Measurements from ENCODE around the gene PHLPP1. TPM values are rescaled to one million over a fixed set of nuclear protein-coding genes. Genes with fewer than 3 reads are reported as not detected.

Gene PHLPP1
- total RNA-seq, 2 experiments from 2014 or later, result 6.8 to 7.1 TPM

DNA sequence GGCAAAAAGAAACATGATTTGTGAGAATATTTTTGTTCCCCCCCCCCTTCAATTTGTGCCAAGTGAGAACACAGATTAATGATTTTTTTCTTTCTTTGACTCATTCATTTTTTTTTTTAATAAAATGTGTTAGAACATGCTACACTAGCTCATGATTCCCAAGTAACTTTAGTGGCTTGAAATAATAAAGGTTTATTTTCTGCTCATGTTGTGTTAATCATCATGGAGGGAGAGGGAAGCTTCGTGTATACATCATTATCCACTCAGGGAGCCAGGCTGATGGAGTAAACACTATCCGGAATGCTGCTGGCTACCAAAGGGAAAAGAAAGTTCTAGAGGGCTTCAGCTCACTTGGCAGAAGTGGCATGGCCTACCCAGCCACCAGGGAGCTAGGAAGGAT lies 40.6 kb downstream of the PHLPP1 start:
- Histone ChIP-seq H3K4me1 (ENCODE audit: insufficient read depth, low read length) (no peaks in the 10 kb centered on the region), H3K36me3 (ENCODE audit: insufficient read depth, low read length) (no peaks in the 10 kb centered on the region), H3K27me3 (ENCODE audit: control insufficient read depth in 1 of 2, insufficient read depth in 2 of 2, low read length in 2 of 2) (no peaks in the 10 kb centered on the region), H3K9me3 (ENCODE audit: control insufficient read depth in 1 of 2, insufficient read depth in 1 of 2, low read length in 2 of 2) (no peaks in the 10 kb centered on the region), H3K27ac (ENCODE audit: low read depth in 1 of 2, low read length in 2 of 2) (no peak overlapping the region), H3K4me3 (ENCODE audit: low read length) (no peak overlapping the region)
- Mint-ChIP-seq H3K9me3 (no peaks in the 10 kb centered on the region), H3K27me3 (no peaks in the 10 kb centered on the region), H3K4me3 (no peak overlapping the region), H3K27ac (no peak overlapping the region), H3K36me3 (ENCODE audit: low read depth) (no peaks in the 10 kb centered on the region), H3K4me1 (ENCODE audit: low read depth) (no peaks in the 10 kb centered on the region)
- intact Hi-C loops (cut with DNase I, micrococcal nuclease), result no loop called here
- ATAC-seq (ENCODE audit: poor library complexity) (no peak), DNase-seq (no peak)
- TF ChIP-seq, protein P1, sequence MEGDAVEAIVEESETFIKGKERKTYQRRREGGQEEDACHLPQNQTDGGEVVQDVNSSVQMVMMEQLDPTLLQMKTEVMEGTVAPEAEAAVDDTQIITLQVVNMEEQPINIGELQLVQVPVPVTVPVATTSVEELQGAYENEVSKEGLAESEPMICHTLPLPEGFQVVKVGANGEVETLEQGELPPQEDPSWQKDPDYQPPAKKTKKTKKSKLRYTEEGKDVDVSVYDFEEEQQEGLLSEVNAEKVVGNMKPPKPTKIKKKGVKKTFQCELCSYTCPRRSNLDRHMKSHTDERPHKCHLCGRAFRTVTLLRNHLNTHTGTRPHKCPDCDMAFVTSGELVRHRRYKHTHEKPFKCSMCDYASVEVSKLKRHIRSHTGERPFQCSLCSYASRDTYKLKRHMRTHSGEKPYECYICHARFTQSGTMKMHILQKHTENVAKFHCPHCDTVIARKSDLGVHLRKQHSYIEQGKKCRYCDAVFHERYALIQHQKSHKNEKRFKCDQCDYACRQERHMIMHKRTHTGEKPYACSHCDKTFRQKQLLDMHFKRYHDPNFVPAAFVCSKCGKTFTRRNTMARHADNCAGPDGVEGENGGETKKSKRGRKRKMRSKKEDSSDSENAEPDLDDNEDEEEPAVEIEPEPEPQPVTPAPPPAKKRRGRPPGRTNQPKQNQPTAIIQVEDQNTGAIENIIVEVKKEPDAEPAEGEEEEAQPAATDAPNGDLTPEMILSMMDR (IDR thresholded peaks at IDR 0.05), result no peak
- ChIA-PET POLR2A (no interaction called here), CTCF (no interaction called here)

DNA sequence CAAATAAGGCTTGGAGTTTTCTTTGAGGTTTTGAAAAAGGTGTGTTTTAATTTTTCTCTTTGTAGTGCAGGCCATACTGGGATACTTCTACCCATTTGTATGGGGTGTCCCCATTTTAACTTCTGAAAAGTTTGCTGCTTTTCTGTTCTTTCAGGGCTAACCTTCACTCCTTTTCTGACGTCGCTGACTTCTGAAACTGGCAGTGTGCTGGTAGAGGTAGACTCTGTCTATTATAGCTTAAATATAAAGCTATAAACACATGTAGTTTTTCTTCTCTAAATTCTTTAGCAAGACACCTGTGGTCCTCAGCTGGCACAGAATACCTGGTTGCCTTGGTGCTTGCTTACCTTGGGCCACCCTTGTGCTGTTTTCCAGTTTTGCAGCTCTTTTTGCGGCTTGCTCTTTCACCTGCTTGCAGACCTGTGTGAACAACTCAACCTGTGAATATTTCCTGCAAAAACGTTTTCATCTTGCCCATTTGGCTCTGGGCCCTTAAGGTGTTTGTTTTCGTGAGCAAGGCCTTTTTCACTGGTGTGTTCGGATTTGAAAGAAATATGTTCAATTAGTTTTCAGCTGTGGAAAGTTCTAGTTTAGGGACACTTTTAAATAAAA lies 42.2 kb downstream of the PHLPP1 start:
- DNase-seq (no peak), ATAC-seq (ENCODE audit: poor library complexity) (no peak)
- intact Hi-C loops (cut with DNase I, micrococcal nuclease), result no loop called here
- Histone ChIP-seq H3K27me3 (ENCODE audit: control insufficient read depth in 1 of 2, insufficient read depth in 2 of 2, low read length in 2 of 2) (no peaks in the 10 kb centered on the region), H3K9me3 (ENCODE audit: control insufficient read depth in 1 of 2, insufficient read depth in 1 of 2, low read length in 2 of 2) (no peaks in the 10 kb centered on the region), H3K4me1 (ENCODE audit: insufficient read depth, low read length) (no peaks in the 10 kb centered on the region), H3K27ac (ENCODE audit: low read depth in 1 of 2, low read length in 2 of 2) (no peak overlapping the region), H3K4me3 (ENCODE audit: low read length) (no peak overlapping the region), H3K36me3 (ENCODE audit: insufficient read depth, low read length) (no peaks in the 10 kb centered on the region)
- CTCF ChIA-PET, result no interaction called here
- no peak overlapping the region for H3K4me3 Mint-ChIP-seq
- no peaks in the 10 kb centered on the region for H3K9me3 Mint-ChIP-seq
- TF ChIP-seq, protein P1 (IDR thresholded peaks at IDR 0.05), result no peak
- POLR2A ChIA-PET, result no interaction called here
- H3K4me1 Mint-ChIP-seq (ENCODE audit: low read depth), result no peaks in the 10 kb centered on the region
- H3K36me3 Mint-ChIP-seq (ENCODE audit: low read depth), result no peaks in the 10 kb centered on the region
- no peaks in the 10 kb centered on the region for H3K27me3 Mint-ChIP-seq
- H3K27ac Mint-ChIP-seq, result no peak overlapping the region

DNA sequence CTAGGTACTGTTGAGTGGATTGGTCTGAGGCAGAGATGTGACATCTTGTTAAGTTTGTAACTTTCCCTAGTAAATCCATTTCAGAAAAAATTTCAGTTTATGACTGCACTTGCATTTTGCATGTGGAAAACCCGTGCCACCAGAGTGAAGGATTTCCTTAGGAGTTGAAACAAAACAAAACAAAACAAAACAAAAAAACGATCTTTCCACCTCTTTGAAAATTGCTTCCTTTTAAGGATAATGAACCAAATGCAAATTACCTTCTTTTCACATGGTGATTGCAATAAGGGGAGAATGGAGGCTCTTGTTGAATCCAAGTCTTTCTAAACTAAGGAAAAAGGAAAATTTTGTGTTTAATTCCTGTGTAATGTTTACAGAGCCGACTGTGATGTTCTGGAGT lies 43.2 kb downstream of the PHLPP1 start:
- CTCF ChIA-PET, result interaction anchor here (1.4 kb wide), 1 partner anchor 9 kb away, joined by 3 read pairs; no protein-coding TSS in a partner anchor
- no peaks in the 10 kb centered on the region for H3K4me1 Mint-ChIP-seq (ENCODE audit: low read depth)
- POLR2A ChIA-PET, result no interaction called here
- TF ChIP-seq, protein P1 (IDR thresholded peaks at IDR 0.05), result no peak
- H3K9me3 Mint-ChIP-seq, result no peaks in the 10 kb centered on the region
- no peak overlapping the region for H3K4me3 ChIP-seq (ENCODE audit: low read length)
- H3K36me3 ChIP-seq (ENCODE audit: insufficient read depth, low read length), result no peaks in the 10 kb centered on the region
- H3K27me3 ChIP-seq (ENCODE audit: control insufficient read depth in 1 of 2, insufficient read depth in 2 of 2, low read length in 2 of 2), result no peaks in the 10 kb centered on the region
- H3K4me1 ChIP-seq (ENCODE audit: insufficient read depth, low read length), result no peaks in the 10 kb centered on the region
- H3K4me3 Mint-ChIP-seq, result no peak overlapping the region
- no peak overlapping the region for H3K27ac ChIP-seq (ENCODE audit: low read depth in 1 of 2, low read length in 2 of 2)
- intact Hi-C loops (cut with DNase I, micrococcal nuclease), result no loop called here
- H3K9me3 ChIP-seq (ENCODE audit: control insufficient read depth in 1 of 2, insufficient read depth in 1 of 2, low read length in 2 of 2), result no peaks in the 10 kb centered on the region
- ATAC-seq (ENCODE audit: poor library complexity) (no peak), DNase-seq (no peak)
- no peaks in the 10 kb centered on the region for H3K27me3 Mint-ChIP-seq
- H3K36me3 Mint-ChIP-seq (ENCODE audit: low read depth), result no peaks in the 10 kb centered on the region
- H3K27ac Mint-ChIP-seq, result no peak overlapping the region
